ENCODE data around the gene CTNND2. TPM values are rescaled to one million over a fixed set of nuclear protein-coding genes. Genes with fewer than 3 reads are reported as not detected.

Gene CTNND2
- polyA plus RNA-seq, 2 donors: 0.09 TPM; not detected in 1

DNA sequence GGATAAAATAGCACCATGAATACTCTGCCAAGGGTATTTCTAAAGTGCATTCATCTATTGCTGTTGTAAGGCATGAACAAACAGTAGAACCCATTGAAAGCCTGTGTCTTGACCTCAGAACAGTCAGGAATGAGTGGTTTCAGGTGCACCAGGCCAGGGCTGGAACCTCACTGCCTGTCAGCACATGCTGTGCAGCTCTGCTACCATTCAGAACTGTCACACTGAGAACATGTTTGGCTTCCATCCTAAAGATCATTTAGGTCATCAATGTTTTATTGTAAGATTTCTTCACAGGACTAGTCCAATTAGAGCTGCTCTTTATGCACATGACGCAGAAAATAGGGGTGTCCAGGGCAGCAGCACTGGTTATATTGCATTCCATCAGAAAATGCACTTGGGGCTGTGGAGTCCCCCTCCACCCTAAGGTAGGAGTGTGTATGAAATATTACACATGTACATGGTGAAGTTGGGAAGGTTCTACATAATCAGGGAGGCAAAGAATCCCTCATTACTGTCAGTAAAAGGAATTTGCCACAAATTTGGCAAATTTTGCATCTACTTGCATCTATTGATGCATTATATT is 408.0 kb downstream of the CTNND2 start:
- WGBS, 2 donors: 46 to 71% methylated on average over 1 of the region's 1 CpG
- no peaks in the 10 kb centered on the region for H3K4me1 ChIP-seq (ENCODE audit: control insufficient read depth in 2 of 2, insufficient read depth in 2 of 2, low read length in 1 of 2)
- H3K4me3 ChIP-seq (ENCODE audit: low read depth in 1 of 2, low read length in 2 of 2): no peak overlapping the region
- H3K27me3 ChIP-seq (ENCODE audit: control insufficient read depth in 1 of 2, insufficient read depth in 2 of 2, low read length in 2 of 2): no peaks in the 10 kb centered on the region
- no peak overlapping the region for H3K27ac ChIP-seq (ENCODE audit: low read depth in 2 of 2, low read length in 1 of 2)
- no peaks in the 10 kb centered on the region for H3K36me3 ChIP-seq (ENCODE audit: control insufficient read depth in 2 of 2, insufficient read depth in 2 of 2, low read length in 1 of 2)
- no peaks in the 10 kb centered on the region for H3K9me3 ChIP-seq (ENCODE audit: control insufficient read depth in 2 of 2, insufficient read depth in 1 of 2, low read depth in 1 of 2, low read length in 1 of 2)

- Histone ChIP-seq H3K27me3 (ENCODE audit: control insufficient read depth in 1 of 2, insufficient read depth in 2 of 2, low read length in 2 of 2) (no peaks in the 10 kb centered on the region), H3K36me3 (ENCODE audit: control insufficient read depth in 2 of 2, insufficient read depth in 2 of 2, low read length in 1 of 2) (no peaks in the 10 kb centered on the region), H3K4me3 (ENCODE audit: low read depth in 1 of 2, low read length in 2 of 2) (no peak overlapping the region), H3K9me3 (ENCODE audit: control insufficient read depth in 2 of 2, insufficient read depth in 1 of 2, low read depth in 1 of 2, low read length in 1 of 2) (no peaks in the 10 kb centered on the region), H3K27ac (ENCODE audit: low read depth in 2 of 2, low read length in 1 of 2) (no peak overlapping the region), H3K4me1 (ENCODE audit: control insufficient read depth in 2 of 2, insufficient read depth in 2 of 2, low read length in 1 of 2) (no peaks in the 10 kb centered on the region)
- WGBS, 2 donors: 39 to 44% methylated on average over 3 of the region's 3 CpGs
Measured at GRCh38 chr5:11494340-11494739, 409.9 kb downstream of the CTNND2 start.

- Histone ChIP-seq H3K4me3 (ENCODE audit: low read depth in 1 of 2, low read length in 2 of 2) (no peak overlapping the region), H3K36me3 (ENCODE audit: control insufficient read depth in 2 of 2, insufficient read depth in 2 of 2, low read length in 1 of 2) (no peaks in the 10 kb centered on the region), H3K27ac (ENCODE audit: low read depth in 2 of 2, low read length in 1 of 2) (no peak overlapping the region), H3K4me1 (ENCODE audit: control insufficient read depth in 2 of 2, insufficient read depth in 2 of 2, low read length in 1 of 2) (no peaks in the 10 kb centered on the region), H3K27me3 (ENCODE audit: control insufficient read depth in 1 of 2, insufficient read depth in 2 of 2, low read length in 2 of 2) (no peaks in the 10 kb centered on the region), H3K9me3 (ENCODE audit: control insufficient read depth in 2 of 2, insufficient read depth in 1 of 2, low read depth in 1 of 2, low read length in 1 of 2) (no peaks in the 10 kb centered on the region)
- 87% methylated on average over 7 of the region's 7 CpGs for WGBS, 2 donors
Measured at GRCh38 chr5:11491404-11492075, 412.7 kb downstream of the CTNND2 start.

DNA sequence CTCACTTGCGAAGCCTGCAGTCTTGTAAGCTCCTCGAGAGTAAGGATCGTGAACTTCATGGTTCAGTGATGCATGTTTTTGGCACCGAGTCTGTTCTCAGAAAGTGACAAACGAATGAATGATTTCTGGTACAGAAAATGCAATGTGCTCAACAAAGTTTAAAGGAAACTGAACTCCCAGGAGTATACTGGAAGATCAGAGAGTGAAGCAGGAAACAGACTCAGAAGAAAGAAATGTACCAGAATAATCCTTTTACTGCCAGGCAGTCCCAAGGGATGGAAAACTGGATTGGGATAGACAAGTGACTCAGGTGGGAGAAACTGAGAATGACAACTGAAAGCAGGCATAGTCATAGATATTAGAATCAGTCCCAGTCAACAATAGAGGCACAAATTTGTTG is 420.6 kb downstream of the CTNND2 start:
- Histone ChIP-seq H3K27me3 (ENCODE audit: control insufficient read depth in 1 of 2, insufficient read depth in 2 of 2, low read length in 2 of 2) (no peaks in the 10 kb centered on the region), H3K27ac (ENCODE audit: low read depth in 2 of 2, low read length in 1 of 2) (no peak overlapping the region), H3K4me3 (ENCODE audit: low read depth in 1 of 2, low read length in 2 of 2) (no peak overlapping the region), H3K4me1 (ENCODE audit: control insufficient read depth in 2 of 2, insufficient read depth in 2 of 2, low read length in 1 of 2) (no peaks in the 10 kb centered on the region), H3K9me3 (ENCODE audit: control insufficient read depth in 2 of 2, insufficient read depth in 1 of 2, low read depth in 1 of 2, low read length in 1 of 2) (no peaks in the 10 kb centered on the region), H3K36me3 (ENCODE audit: control insufficient read depth in 2 of 2, insufficient read depth in 2 of 2, low read length in 1 of 2) (no peaks in the 10 kb centered on the region)
- 77 to 85% methylated on average over 5 of the region's 5 CpGs for WGBS, 2 donors

DNA sequence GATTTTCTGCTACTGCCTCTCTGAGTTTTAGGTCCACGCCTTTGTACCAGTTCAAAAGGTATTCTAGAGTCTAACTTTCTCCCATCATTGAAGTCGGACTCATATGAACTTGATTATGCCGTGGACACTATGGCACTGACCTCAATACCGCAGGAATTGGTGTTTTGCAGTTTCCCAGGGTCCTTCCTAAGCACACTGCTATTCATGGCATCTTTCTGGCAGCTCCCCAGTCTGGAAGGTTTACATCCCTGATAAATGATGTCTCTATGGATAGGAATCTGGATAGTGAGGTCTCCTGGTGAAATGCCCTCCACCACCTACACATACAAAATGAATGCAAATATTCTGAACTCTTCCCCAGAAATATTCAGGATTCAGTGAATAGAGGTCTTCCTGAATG is 422.2 kb downstream of the CTNND2 start:
- H3K27ac ChIP-seq (ENCODE audit: low read depth in 2 of 2, low read length in 1 of 2): no peak overlapping the region
- no peak overlapping the region for H3K4me3 ChIP-seq (ENCODE audit: low read depth in 1 of 2, low read length in 2 of 2)
- H3K36me3 ChIP-seq (ENCODE audit: control insufficient read depth in 2 of 2, insufficient read depth in 2 of 2, low read length in 1 of 2): no peaks in the 10 kb centered on the region
- 85 to 87% methylated on average over 4 of the region's 4 CpGs for WGBS, 2 donors
- no peaks in the 10 kb centered on the region for H3K4me1 ChIP-seq (ENCODE audit: control insufficient read depth in 2 of 2, insufficient read depth in 2 of 2, low read length in 1 of 2)
- H3K9me3 ChIP-seq (ENCODE audit: control insufficient read depth in 2 of 2, insufficient read depth in 1 of 2, low read depth in 1 of 2, low read length in 1 of 2): no peaks in the 10 kb centered on the region
- no peaks in the 10 kb centered on the region for H3K27me3 ChIP-seq (ENCODE audit: control insufficient read depth in 1 of 2, insufficient read depth in 2 of 2, low read length in 2 of 2)

DNA sequence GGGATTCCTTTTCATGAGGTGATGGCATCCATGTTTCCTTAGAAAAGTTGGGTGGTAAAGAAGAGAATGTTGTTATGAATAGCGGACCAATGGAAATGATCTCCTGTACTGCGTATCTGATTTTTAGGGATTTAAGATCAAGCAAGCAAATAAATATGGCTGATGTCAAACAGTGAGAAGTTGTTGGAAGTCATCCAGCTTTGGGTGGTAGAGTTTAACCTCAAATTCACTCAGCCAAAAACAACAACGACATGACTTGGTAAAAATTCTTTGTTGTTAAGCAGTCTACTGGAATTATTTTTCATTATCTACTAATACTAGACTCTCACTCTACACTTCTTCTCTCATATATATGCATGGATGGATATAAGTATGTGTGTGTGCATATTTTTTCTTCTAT is 426.5 kb downstream of the CTNND2 start:
- no peaks in the 10 kb centered on the region for H3K36me3 ChIP-seq (ENCODE audit: control insufficient read depth in 2 of 2, insufficient read depth in 2 of 2, low read length in 1 of 2)
- 71 to 74% methylated on average over 3 of the region's 3 CpGs for WGBS, 2 donors
- H3K9me3 ChIP-seq (ENCODE audit: control insufficient read depth in 2 of 2, insufficient read depth in 1 of 2, low read depth in 1 of 2, low read length in 1 of 2): no peaks in the 10 kb centered on the region
- no peak overlapping the region for H3K4me3 ChIP-seq (ENCODE audit: low read depth in 1 of 2, low read length in 2 of 2)
- no peaks in the 10 kb centered on the region for H3K27me3 ChIP-seq (ENCODE audit: control insufficient read depth in 1 of 2, insufficient read depth in 2 of 2, low read length in 2 of 2)
- no peaks in the 10 kb centered on the region for H3K4me1 ChIP-seq (ENCODE audit: control insufficient read depth in 2 of 2, insufficient read depth in 2 of 2, low read length in 1 of 2)
- no peak overlapping the region for H3K27ac ChIP-seq (ENCODE audit: low read depth in 2 of 2, low read length in 1 of 2)

DNA sequence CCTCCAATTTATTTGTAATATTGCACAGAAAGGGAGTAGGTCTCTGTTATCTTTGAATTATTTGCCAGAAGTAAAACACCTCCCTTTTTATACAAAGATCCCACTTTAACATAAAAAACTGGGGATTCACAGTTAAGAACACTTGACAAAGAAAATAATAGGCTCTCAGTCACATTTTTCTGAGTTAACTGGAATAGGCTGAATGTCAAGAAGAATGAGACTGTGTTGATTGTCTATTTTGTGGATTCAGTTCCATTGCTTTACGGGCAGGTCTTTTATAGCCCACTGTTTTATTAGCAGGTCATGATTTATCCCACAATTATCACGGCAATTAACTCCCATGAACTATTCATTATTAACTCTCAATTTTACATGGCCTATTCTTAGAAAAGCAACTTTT is 427.4 kb downstream of the CTNND2 start:
- no peaks in the 10 kb centered on the region for H3K4me1 ChIP-seq (ENCODE audit: control insufficient read depth in 2 of 2, insufficient read depth in 2 of 2, low read length in 1 of 2)
- no peaks in the 10 kb centered on the region for H3K9me3 ChIP-seq (ENCODE audit: control insufficient read depth in 2 of 2, insufficient read depth in 1 of 2, low read depth in 1 of 2, low read length in 1 of 2)
- H3K27ac ChIP-seq (ENCODE audit: low read depth in 2 of 2, low read length in 1 of 2): no peak overlapping the region
- H3K4me3 ChIP-seq (ENCODE audit: low read depth in 1 of 2, low read length in 2 of 2): no peak overlapping the region
- H3K27me3 ChIP-seq (ENCODE audit: control insufficient read depth in 1 of 2, insufficient read depth in 2 of 2, low read length in 2 of 2): no peaks in the 10 kb centered on the region
- WGBS, 2 donors: 78 to 79% methylated on average over 2 of the region's 2 CpGs
- no peaks in the 10 kb centered on the region for H3K36me3 ChIP-seq (ENCODE audit: control insufficient read depth in 2 of 2, insufficient read depth in 2 of 2, low read length in 1 of 2)

GRCh38 chr5:11468334-11469039 is 435.8 kb downstream of the CTNND2 start:
- no peak overlapping the region for H3K4me3 ChIP-seq (ENCODE audit: low read depth in 1 of 2, low read length in 2 of 2)

DNA sequence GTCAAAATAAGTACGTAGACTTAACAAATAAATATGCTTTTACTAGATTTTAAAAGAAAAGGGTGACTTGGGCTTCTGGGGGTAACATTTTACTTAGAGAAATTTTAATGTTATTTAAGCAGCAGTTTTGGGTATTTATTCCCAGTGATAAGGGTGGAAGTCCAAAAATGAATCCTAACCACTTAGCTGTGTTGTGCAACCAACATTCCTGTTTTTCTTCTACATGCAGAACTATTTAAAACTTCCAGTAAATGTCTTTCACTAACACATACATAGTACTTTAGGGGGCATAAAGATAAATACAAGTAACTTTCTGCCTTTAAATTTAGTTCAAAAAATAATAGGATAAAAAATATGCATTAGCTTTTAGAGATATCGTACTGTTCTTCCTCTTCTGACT is 436.7 kb downstream of the CTNND2 start:
- no peaks in the 10 kb centered on the region for H3K36me3 ChIP-seq (ENCODE audit: control insufficient read depth in 2 of 2, insufficient read depth in 2 of 2, low read length in 1 of 2)
- H3K4me1 ChIP-seq (ENCODE audit: control insufficient read depth in 2 of 2, insufficient read depth in 2 of 2, low read length in 1 of 2): no peaks in the 10 kb centered on the region
- no peak overlapping the region for H3K4me3 ChIP-seq (ENCODE audit: low read depth in 1 of 2, low read length in 2 of 2)
- H3K27ac ChIP-seq (ENCODE audit: low read depth in 2 of 2, low read length in 1 of 2): no peak overlapping the region
- H3K27me3 ChIP-seq (ENCODE audit: control insufficient read depth in 1 of 2, insufficient read depth in 2 of 2, low read length in 2 of 2): no peaks in the 10 kb centered on the region
- WGBS, 2 donors: 88% methylated on average over 2 of the region's 2 CpGs
- H3K9me3 ChIP-seq (ENCODE audit: control insufficient read depth in 2 of 2, insufficient read depth in 1 of 2, low read depth in 1 of 2, low read length in 1 of 2): no peaks in the 10 kb centered on the region

More at GRCh38 chr5:11468334-11469039, 435.8 kb downstream of the CTNND2 start:
- Histone ChIP-seq H3K9me3 (ENCODE audit: control insufficient read depth in 2 of 2, insufficient read depth in 1 of 2, low read depth in 1 of 2, low read length in 1 of 2) (no peaks in the 10 kb centered on the region), H3K36me3 (ENCODE audit: control insufficient read depth in 2 of 2, insufficient read depth in 2 of 2, low read length in 1 of 2) (no peaks in the 10 kb centered on the region), H3K27me3 (ENCODE audit: control insufficient read depth in 1 of 2, insufficient read depth in 2 of 2, low read length in 2 of 2) (no peaks in the 10 kb centered on the region), H3K27ac (ENCODE audit: low read depth in 2 of 2, low read length in 1 of 2) (no peak overlapping the region), H3K4me1 (ENCODE audit: control insufficient read depth in 2 of 2, insufficient read depth in 2 of 2, low read length in 1 of 2) (no peaks in the 10 kb centered on the region)
- WGBS, 2 donors: 80 to 81% methylated on average over 6 of the region's 6 CpGs
